Right atrium auricular region (tissue), 2 donors: Measurements from ENCODE around the gene HLF. TPM values are rescaled to one million over a fixed set of nuclear protein-coding genes. Genes with fewer than 3 reads are reported as not detected.

Experiments used
- DNase-seq: peaks from one replicate; pipeline ENCODE4 v3.0.0-alpha.2; 2019; ENCODE audit warnings: low spot score
- H3K27ac ChIP-seq, 2 donors: fragments of 200-600 bp; sonication (generic); 1 replicate in 1 of 2; 2 replicates in 1 of 2; pipeline ENCODE4 v1.5.1; 2016 to 2019
- H3K27me3 ChIP-seq, 2 donors: fragments of 200-600 bp; sonication (generic); one replicate each; pipeline versions ENCODE4 v1.5.1 to v1.6.0; 2017 to 2019
- H3K36me3 ChIP-seq: fragments of 200-600 bp; sonication (generic); one replicate; pipeline ENCODE4 v1.5.1; 2016
- H3K4me1 ChIP-seq, 2 donors: fragments of 200-600 bp; sonication (generic); one replicate each; pipeline versions ENCODE4 v1.5.1 to v1.6.0; 2017 to 2019
- H3K4me3 ChIP-seq, 2 donors: fragments of 200-600 bp; sonication (generic); 1 replicate in 1 of 2; 2 replicates in 1 of 2; pipeline ENCODE4 v1.5.1; 2017 to 2019; ENCODE audit warnings: mild to moderate bottlenecking in 1 of 2, moderate library complexity in 1 of 2
- H3K9me3 ChIP-seq, 2 donors: fragments of 200-600 bp; sonication (generic); one replicate each; pipeline ENCODE4 v1.5.1; 2019
- total RNA-seq, 2 donors: library from RNA; depleted of rRNA; stranded (reverse); fragments of >200 nt; gene quantifications; one replicate each; pipeline ENCODE4 v1.1.0, GENCODE V29; 2016
- TF ChIP-seq, protein P1 (sequence below), 2 donors: fragments of 200-600 bp; sonication (generic); IDR thresholded peaks; one replicate each; pipeline ENCODE4 v1.5.1; 2019; ENCODE audit warnings: antibody characterized with exemption in 2 of 2

The HLF gene
- total RNA-seq, 2 donors from 2014 or later = 36.9 to 38.4 TPM

DNA sequence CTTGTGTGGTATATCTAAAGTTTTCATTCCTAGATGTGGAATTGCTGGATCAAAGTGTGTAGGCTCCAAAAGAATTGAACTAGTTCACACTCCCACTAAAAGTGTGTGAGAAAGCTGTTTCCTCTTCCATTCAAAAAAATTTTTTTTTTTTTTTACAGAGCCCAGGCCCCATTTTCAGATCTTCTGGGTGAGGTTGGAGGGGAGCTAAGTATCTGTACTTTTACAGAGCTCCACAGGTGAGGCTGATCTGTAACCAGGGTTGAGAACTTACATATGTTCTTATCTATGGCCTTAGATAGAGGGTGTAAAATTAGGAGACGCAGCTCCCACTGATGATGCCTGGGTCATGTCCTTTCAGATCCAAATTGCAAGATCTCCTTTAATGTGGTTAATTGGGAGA is 31.9 kb downstream of the HLF start:
- H3K27ac ChIP-seq = peak overlapping the region in 1 of 2 donors; percentile 79

DNA sequence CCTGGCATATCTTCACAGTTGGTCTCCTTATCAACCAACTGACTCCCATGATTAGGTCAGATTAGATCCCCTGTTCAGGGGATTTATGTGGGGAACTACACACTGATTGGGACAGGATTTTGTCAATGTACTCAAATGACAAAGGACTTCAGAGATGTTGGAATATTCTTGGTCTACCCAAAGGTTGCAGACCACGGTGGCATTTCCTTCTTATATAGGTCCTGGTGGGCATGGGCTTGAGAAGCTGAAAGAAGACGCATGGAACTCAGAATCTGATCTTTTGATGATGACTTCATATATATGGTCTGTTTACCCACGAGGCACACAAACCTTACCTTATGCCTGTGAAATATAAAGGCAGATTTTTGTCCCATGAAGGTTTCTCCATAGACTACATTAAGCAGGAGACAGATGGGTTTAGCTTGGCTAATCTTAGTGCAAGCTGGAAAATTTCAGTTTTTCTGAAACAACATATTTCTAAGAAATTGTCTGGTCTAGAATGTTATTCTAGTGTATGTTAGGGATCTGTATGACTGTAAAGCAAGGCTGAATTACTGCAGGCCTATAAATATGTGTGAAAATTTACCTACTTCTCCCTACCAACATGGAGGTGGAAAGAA is 33.5 kb downstream of the HLF start:
- TF ChIP-seq, protein P1, sequence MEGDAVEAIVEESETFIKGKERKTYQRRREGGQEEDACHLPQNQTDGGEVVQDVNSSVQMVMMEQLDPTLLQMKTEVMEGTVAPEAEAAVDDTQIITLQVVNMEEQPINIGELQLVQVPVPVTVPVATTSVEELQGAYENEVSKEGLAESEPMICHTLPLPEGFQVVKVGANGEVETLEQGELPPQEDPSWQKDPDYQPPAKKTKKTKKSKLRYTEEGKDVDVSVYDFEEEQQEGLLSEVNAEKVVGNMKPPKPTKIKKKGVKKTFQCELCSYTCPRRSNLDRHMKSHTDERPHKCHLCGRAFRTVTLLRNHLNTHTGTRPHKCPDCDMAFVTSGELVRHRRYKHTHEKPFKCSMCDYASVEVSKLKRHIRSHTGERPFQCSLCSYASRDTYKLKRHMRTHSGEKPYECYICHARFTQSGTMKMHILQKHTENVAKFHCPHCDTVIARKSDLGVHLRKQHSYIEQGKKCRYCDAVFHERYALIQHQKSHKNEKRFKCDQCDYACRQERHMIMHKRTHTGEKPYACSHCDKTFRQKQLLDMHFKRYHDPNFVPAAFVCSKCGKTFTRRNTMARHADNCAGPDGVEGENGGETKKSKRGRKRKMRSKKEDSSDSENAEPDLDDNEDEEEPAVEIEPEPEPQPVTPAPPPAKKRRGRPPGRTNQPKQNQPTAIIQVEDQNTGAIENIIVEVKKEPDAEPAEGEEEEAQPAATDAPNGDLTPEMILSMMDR (IDR thresholded peaks at IDR 0.05) = no peak
- H3K4me3 ChIP-seq = no peak overlapping the region
- H3K4me1 ChIP-seq = peaks cover 4 to 38% of the 10 kb centered on the region in 2 donors
- DNase-seq = no peak
- H3K27me3 ChIP-seq = no peaks in the 10 kb centered on the region
- no peak overlapping the region for H3K27ac ChIP-seq
- no peaks in the 10 kb centered on the region for H3K9me3 ChIP-seq
- no peaks in the 10 kb centered on the region for H3K36me3 ChIP-seq

More for the DNA sequence above, 31.9 kb downstream of the HLF start:
- H3K9me3 ChIP-seq = no peaks in the 10 kb centered on the region
- H3K4me1 ChIP-seq = peaks cover 4 to 23% of the 10 kb centered on the region in 2 donors
- H3K4me3 ChIP-seq = no peak overlapping the region
- H3K27me3 ChIP-seq = no peaks in the 10 kb centered on the region
- DNase-seq = no peak
- H3K36me3 ChIP-seq = peaks cover 4% of the 10 kb centered on the region
- TF ChIP-seq, protein P1 (IDR thresholded peaks at IDR 0.05) = no peak

DNA sequence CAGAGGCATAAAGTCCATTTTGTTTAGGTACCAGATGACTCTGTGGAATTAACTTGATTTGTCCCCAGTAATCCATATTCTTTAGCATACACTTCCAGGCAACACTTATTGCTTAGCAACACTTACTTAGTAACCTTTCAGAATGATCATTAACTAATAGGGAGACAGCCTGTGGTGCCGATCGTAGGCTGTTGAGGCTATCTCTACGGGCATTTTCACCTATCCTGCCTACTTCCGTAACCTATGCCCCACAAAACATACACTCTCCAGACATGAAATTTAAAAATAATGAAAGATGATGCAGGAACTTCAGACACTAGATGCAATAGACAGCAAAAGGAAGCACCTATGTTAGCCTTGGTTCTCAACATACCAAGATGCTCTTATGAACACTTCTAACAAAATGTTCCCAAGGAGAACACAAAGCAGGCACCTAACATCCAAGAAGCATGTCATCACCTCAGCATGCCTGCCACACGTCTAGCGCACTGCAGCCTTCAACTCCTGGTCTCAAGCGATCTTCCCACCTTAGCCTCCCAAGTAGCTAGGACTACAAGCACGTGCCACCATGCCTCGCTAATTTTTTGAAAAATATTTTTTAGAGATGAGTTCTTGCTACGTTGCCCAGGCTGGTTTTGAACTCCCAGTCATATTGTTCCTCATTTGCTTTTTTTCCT is 34.5 kb downstream of the HLF start:
- no peak overlapping the region for H3K27ac ChIP-seq
- no peak overlapping the region for H3K4me3 ChIP-seq
- H3K4me1 ChIP-seq = peaks cover 4 to 35% of the 10 kb centered on the region in 2 donors
- H3K27me3 ChIP-seq = no peaks in the 10 kb centered on the region
- TF ChIP-seq, protein P1 (IDR thresholded peaks at IDR 0.05) = no peak
- H3K36me3 ChIP-seq = no peaks in the 10 kb centered on the region
- H3K9me3 ChIP-seq = no peaks in the 10 kb centered on the region
- no peak for DNase-seq

DNA sequence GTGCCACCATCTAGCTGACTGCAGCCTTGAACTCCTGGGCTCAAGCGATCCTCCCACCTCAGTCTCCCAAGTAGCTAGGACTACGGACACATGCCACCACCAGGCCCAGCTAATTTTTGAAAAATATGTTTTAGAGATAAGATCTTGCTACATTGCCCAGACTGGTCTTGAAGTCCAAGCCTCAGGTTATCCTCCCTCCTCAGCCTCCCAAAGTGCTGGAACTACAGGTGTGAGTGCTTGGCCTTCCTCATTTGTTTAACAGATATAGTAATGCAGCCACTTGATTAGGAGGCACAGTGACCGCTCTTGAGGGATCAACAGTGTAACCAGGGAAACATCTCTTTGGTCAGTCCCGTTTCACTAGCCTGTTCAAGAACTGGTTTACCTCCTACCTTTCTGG is 35.1 kb downstream of the HLF start:
- TF ChIP-seq, protein P1 (IDR thresholded peaks at IDR 0.05) = no peak
- H3K36me3 ChIP-seq = no peaks in the 10 kb centered on the region
- peaks cover 4 to 31% of the 10 kb centered on the region in 2 donors for H3K4me1 ChIP-seq
- no peak overlapping the region for H3K4me3 ChIP-seq
- no peak for DNase-seq
- H3K9me3 ChIP-seq = no peaks in the 10 kb centered on the region
- H3K27ac ChIP-seq = no peak overlapping the region
- H3K27me3 ChIP-seq = no peaks in the 10 kb centered on the region

DNA sequence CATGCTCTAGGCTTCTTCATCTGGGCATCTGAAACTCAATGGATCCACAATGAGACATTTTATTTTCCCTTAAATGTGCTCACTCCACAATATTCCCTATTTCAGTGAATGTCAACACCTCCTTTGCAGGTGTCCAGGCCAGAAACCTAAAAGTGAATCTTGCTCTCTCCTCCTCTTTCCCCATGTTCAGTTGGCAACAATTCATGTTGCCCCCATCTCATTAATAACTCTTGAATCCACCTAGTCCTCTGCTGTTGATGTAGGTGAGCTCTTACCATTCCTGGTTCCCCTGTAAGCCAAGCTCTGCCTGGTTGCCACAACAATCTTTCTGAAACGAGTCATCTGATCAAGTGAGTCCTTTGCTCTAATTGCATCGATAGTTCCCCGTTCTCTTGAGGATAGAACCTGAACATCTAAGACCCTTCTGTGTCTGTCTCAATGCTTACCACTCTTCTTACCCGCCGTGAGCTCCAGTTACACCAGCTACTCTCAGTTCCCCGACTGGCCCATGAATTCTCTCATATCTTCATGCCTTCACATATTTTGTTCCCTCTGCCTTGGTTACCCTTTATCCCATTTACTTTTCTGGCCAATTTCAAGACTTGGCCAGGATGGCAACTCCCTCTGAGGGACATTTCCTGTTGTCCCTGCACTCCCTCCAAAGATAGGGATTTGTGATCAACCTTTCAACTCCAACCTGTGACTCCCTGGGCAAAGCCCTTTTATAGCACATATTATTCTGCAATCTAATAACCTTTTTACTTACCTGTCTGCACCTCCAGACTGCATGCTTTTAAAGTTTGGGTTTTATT is 35.9 kb downstream of the HLF start:
- Histone ChIP-seq H3K27ac (no peak overlapping the region), H3K9me3 (no peaks in the 10 kb centered on the region), H3K4me1 (peaks cover 3 to 31% of the 10 kb centered on the region in 2 donors), H3K27me3 (no peaks in the 10 kb centered on the region), H3K36me3 (no peaks in the 10 kb centered on the region), H3K4me3 (no peak overlapping the region)
- DNase-seq = no peak
- TF ChIP-seq, protein P1 (IDR thresholded peaks at IDR 0.05) = no peak
